SK-N-MC (cell line): ENCODE measurements around the gene PRDM16.

Experiments used
- EZH2 ChIP-seq: fragments of 200-600 bp; sonication (generic); IDR thresholded peaks from one replicate; pipeline ENCODE4 v1.6.1; 2017; ENCODE audit warnings: antibody characterized with exemption
- POLR2AphosphoS5 ChIP-seq: IDR thresholded peaks from 2 replicates; pipeline ENCODE4 v1.6.1; 2012; ENCODE audit warnings: mild to moderate bottlenecking, low read depth, low read length, borderline replicate concordance

DNA sequence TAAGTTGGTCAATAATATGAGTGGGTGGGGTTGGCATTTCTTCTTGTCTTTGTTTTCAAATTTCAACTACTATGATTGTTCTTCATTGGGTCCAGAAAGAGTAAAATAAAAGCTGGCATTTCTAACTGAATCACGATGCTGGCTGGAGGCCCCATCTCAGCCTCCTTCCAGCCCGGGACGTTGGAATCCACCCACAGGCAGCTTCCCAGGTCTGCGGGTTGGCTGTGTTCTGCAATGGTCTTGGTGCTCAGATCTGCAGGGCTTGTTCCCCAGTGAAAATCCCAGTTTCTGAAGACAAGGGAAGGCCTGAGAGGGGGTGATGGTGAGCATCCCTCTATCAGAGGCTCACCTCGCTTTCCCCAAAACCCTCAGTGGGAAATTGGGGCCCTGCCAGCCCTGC, 330.7 kb downstream of the PRDM16 start:
- TF ChIP-seq EZH2 = no peak
- TF ChIP-seq POLR2AphosphoS5 = no peak
